Skin epidermis (tissue), 12 donors: ENCODE results near the gene HNRNPH3.

Source experiments
- H3K27ac ChIP-seq, 21 experiments: fragments of 200-600 bp; sonication (generic) in 11 of 21; one replicate each; pipeline ENCODE4 v1.5.0; 2020; ENCODE audit warnings: mild to moderate bottlenecking in 3 of 21, inconsistent platforms in 2 of 21, moderate library complexity in 2 of 21
- H3K4me3 ChIP-seq, 7 experiments: fragments of 200-600 bp; sonication (generic) in 2 of 7; one replicate each; pipeline ENCODE4 v1.5.0; 2020; ENCODE audit warnings: inconsistent platforms in 2 of 7, mild to moderate bottlenecking in 2 of 7, moderate library complexity in 1 of 7

Gene HNRNPH3

GRCh38 chr10:68364101-68364886 lies 32.4 kb downstream of the HNRNPH3 start:
- Histone ChIP-seq H3K4me3 (no peak overlapping the region), H3K27ac (peak overlapping the region in 1 of 21 experiments; percentile 20)

GRCh38 chr10:68365611-68366010 lies 33.7 kb downstream of the HNRNPH3 start:
- no peak overlapping the region for H3K27ac ChIP-seq
- no peak overlapping the region for H3K4me3 ChIP-seq

GRCh38 chr10:68366600-68366999 lies 34.7 kb downstream of the HNRNPH3 start:
- H3K4me3 ChIP-seq: no peak overlapping the region
- no peak overlapping the region for H3K27ac ChIP-seq

- Histone ChIP-seq H3K27ac (no peak overlapping the region), H3K4me3 (no peak overlapping the region)
Measured at GRCh38 chr10:68367121-68367520, 35.3 kb downstream of the HNRNPH3 start.

- Histone ChIP-seq H3K4me3 (no peak overlapping the region), H3K27ac (no peak overlapping the region)
Measured at GRCh38 chr10:68371604-68372003, 39.7 kb downstream of the HNRNPH3 start.

- Histone ChIP-seq H3K27ac (no peak overlapping the region), H3K4me3 (no peak overlapping the region)
Measured at GRCh38 chr10:68385740-68386139, 53.9 kb downstream of the HNRNPH3 start.
